Stimulated activated CD4-positive, alpha-beta T cell treated with anti-CD3 and anti-CD28 coated beads, Interleukin-2, amount 100 ng/mL, for 4 hours (primary cell): ENCODE measurements around the gene LYPLAL1.
"Not testable (repeated sequence)": the region's sequence is repeated elsewhere in the genome, so short reads cannot be mapped to it uniquely, and the experiment has no call there.

Experiments used
- DNase-seq: peaks from one replicate; pipeline ENCODE4 v3.0.0-alpha.2; 2020; ENCODE audit warnings: low read depth

The LYPLAL1 gene

DNA sequence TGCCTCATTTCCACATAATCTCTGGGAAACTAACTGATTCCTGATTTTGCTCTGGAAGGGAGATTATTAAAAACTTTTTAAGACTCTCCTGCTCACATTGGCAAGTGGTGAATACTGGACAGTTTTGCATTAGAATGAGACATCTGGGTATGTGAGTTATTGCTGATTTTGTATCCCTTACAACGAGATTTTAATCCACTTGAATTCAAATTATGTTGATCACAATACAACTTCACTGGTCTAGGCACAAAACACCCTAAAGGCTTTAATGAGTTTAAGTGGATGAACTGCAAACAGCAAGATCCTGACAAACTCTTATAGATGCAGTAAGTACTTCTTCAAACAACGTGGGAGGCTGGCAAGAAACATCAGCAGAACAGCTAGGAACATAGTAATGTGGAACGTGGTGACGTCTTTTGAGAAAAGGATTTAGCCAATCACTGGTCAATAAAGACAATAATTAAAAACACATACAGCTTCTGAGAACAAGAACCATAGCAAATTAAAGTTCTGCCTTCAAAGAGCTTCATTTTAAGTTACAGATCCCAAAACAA lies 10.2 kb upstream of the LYPLAL1 start:
- no peak for DNase-seq

GRCh38 chr1:219171192-219171935 lies 2.3 kb upstream of the LYPLAL1 start:
- no peak for DNase-seq

- no peak for DNase-seq
Observed at GRCh38 chr1:219172821-219173220, 857 bp upstream of the LYPLAL1 start.

DNA sequence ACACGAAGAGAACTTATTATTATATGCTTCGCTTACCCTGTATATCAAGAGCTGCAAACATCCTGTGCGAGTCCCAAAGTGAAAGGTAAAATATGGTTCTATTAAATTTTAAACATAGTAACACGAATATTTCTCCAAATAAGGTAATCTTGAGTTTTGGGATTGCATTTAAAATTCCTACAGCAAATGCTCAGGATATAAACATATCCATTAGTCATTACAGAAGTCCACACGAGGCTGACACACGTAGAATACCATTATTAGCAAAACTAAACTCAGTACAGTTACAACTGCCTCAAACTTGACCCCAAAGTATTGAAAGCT lies 282 bp upstream of the LYPLAL1 start:
- DNase-seq = no peak

GRCh38 chr1:219174460-219175211 lies 958 bp downstream of the LYPLAL1 start:
- no peak for DNase-seq

GRCh38 chr1:219175212-219175564 lies 1.5 kb downstream of the LYPLAL1 start:
- DNase-seq = no peak

GRCh38 chr1:219176168-219176567 lies 2.5 kb downstream of the LYPLAL1 start:
- DNase-seq = no peak

GRCh38 chr1:219177363-219177762 lies 3.7 kb downstream of the LYPLAL1 start:
- no peak for DNase-seq

- DNase-seq = no peak
Observed at GRCh38 chr1:219177940-219178339, 4.3 kb downstream of the LYPLAL1 start.

DNA sequence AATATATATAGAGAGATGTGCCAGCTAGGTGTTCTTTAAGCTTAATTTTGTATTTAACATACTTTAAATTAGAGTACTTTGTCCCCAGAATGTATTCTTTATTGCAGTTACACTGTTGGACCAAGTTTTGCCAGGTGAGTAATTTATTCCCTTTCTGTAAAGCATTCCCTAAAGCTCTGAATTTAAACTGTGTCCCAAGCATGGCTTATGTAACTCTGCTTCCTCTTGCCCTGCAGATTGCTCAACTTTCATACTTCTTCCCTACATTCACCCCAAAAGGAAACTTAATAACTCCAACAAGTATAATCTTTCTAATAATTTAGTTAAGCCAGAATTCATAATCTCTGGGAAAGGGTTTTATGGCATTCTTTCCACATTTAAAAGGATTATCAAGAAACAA lies 5.6 kb downstream of the LYPLAL1 start:
- no peak for DNase-seq

DNA sequence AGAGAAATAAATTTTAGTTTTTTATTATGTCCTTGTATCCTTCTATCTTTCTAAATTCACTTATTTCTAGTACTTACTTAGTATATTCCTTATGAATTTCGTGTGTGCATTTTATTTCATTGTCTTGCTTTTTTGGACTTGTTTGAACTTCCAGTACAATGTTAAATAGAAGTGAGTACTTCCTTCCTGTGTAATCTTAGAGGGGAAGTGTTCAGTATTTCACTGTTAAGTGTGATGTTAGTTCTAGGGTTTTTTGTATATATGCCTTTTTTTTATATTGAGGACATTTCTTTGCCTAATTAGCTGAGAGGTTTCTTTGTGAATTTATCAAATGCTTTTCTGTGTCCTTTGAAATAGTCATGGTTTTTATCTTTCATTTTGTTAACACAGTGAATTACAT lies 10.7 kb downstream of the LYPLAL1 start:
- no peak for DNase-seq

GRCh38 chr1:219185486-219186117 lies 11.9 kb downstream of the LYPLAL1 start:
- no peak for DNase-seq

DNA sequence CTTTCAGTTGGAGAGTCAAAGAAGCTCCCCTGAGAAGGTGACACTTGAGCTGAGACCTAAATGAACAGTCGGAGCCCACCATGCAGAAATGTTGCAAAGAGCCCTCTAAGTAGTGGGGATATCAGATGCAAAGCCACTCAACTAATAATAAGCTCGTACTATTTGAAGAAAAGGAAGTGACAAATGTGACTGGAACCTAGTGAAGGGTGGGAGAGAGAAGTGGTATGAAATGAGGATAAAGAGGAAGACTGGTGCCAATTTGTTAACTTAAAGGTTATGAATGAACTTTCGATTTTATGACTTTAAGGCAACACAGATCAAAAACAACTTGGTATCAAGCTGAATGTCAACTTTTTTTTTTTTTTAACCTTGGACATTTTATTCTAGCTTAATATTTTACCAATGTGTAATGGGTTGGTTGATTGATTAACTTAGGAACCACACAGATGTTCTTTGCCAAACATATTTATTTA lies 14.7 kb downstream of the LYPLAL1 start:
- no peak for DNase-seq

GRCh38 chr1:219189021-219189824 lies 15.5 kb downstream of the LYPLAL1 start:
- DNase-seq = no peak

DNA sequence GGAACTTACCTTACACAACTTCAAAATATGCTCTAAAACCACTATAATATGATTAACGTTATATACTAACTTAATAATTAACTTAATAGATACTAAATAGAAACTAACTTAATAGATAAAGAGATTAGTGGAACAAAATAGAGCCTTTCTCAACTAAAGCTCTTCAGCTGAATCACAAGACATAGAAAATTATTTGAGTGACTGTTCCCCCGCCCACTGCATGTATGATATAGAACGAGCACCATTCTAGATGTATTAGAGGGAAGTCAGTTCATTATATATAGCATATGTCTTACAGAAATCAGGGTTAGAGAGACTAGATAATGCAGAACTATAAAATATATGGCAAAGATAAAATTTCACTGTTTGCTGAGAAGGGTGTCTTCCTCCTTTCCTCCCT lies 16.3 kb downstream of the LYPLAL1 start:
- DNase-seq = no peak

GRCh38 chr1:219190605-219191004 lies 16.9 kb downstream of the LYPLAL1 start:
- DNase-seq = no peak

- not testable (repeated sequence) for DNase-seq
Observed at GRCh38 chr1:219195833-219196232, 22.2 kb downstream of the LYPLAL1 start.

DNA sequence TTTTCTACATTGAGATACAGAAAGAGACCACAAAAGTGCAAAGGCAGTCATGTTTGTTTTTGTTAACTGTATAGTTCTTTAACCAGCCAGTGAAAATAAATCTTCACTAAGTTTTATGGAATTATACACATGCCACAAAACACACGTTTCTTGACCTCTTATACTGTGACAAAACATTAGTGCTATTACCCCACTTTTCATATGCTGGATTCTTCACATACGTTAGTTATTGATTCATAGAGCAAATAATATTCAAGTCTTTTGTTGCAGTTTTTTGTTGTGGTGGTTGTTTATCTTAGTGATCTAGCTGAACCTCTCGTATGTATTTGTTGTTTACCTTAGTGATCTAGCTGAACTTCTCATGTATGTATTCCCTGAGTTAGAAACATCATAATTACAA lies 28.0 kb downstream of the LYPLAL1 start:
- DNase-seq = no peak

DNA sequence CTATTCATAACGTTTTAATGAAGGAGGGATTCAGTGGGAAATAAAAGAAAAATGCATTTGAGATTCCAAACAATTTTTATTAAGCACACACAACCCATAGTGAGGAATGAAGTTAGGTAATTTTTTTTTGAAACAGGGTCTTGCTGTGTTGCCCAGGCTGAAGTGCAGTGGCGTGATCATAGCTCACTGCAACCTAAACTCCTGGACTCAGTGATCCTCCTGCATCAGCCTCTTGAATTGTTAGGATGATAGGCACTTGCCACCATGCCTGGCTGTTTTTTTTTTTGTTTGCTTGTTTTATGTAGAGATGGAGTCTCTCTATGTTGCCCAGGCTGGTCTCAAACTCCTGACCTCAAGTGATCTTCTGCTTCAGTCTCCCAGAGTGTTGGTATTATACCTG lies 28.9 kb downstream of the LYPLAL1 start:
- no peak for DNase-seq

- no peak for DNase-seq
Observed at GRCh38 chr1:219206350-219206749, 32.7 kb downstream of the LYPLAL1 start.

GRCh38 chr1:219209578-219209977 lies 35.9 kb downstream of the LYPLAL1 start:
- no peak for DNase-seq

DNA sequence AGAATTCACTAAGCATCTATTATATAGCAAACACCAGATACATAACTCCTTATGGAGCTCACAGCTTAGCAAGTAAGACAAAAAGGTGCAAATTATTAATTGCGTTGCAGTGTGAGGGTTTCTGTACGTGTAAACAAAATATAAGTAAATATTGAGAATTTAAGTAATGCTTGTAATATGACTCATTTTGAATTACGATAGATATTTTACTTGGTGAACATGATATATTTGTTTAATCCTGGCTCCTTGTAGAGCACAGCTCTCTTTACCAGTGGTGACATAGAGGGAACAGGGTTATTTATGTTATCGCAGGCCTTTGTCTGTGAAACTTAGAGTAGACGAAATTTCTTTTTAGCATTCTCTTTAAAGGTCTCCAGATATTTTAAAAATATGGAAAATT lies 36.4 kb downstream of the LYPLAL1 start:
- DNase-seq = no peak
